Iris pigment epithelial cell (primary cell): Measurements from ENCODE around the gene C5orf24.
"Not testable (repeated sequence)": the region's sequence is repeated elsewhere in the genome, so short reads cannot be mapped to it uniquely, and the experiment has no call there.

Experiments
- DNase-seq: peaks from one replicate; pipeline ENCODE4 v3.0.0-alpha.2; 2011; ENCODE audit warnings: low read depth

The C5orf24 gene

GRCh38 chr5:134845852-134846640 lies at the start of gene C5orf24:
Gene C5orf24, plus strand, starts transcription at chr5:134845968. Its CDS starts 8,933 bp downstream, at chr5:134854901.
- peak; percentile 97 for DNase-seq

- DNase-seq = no peak
Observed at GRCh38 chr5:134798468-134798867, 47.3 kb upstream of the C5orf24 start.

DNA sequence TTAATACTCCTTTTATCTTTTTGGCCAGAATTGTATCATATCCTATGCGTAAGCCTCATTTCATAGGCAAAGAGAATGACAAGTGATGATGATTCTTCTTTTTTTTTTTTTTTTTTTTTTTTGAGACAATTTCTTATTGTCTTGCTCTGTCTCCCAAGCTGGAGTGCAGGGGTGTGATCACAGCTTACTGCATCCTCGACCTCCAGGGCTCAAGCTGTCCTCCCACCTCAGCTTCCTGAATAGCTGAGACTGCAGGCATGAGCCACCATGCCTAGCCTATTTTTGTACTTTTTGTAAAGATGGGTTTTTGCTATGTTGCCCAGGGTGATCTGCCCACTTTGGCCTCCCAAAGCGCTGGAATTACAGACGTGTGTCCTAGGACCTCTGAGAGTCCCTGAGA lies 41.9 kb upstream of the C5orf24 start:
- DNase-seq = no peak

- DNase-seq = no peak
Observed at GRCh38 chr5:134813407-134813806, 32.4 kb upstream of the C5orf24 start.

DNA sequence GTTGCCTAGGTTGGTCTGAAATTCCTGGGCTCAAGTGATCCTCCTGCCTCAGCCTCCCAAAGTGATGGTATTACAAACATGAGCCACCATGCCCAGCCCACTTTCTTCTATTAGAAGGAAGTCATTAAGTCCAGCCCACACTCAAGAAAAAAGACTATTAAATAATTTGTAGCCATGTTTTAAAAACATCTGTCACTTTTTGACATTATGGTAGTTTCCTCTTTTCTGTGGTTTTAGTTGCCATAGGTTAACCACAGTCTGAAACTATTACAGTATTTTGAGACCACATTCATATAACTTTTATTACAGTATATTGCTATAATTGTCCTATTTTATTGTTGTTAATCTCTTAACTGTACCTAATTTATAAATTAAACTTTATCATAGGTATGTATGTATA lies 31.9 kb upstream of the C5orf24 start:
- DNase-seq = no peak

DNA sequence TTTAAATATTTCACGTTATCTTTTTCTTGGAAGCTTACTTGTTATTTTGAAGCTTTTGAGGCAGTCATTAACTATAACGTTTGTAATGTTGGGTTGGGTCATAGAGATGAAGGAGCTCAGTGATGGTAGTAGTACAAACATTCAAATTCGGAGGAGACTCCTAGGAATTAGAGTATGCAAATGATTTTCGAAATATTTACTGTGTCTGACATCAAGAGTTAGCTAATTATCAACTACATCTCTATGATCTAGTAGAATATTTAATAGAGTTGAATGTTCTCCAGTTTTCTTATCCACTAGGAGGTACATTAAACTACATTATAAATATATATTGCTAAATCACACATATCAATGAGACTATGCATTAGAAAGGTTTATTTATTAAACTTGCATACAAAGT lies 28.8 kb upstream of the C5orf24 start:
- no peak for DNase-seq

DNA sequence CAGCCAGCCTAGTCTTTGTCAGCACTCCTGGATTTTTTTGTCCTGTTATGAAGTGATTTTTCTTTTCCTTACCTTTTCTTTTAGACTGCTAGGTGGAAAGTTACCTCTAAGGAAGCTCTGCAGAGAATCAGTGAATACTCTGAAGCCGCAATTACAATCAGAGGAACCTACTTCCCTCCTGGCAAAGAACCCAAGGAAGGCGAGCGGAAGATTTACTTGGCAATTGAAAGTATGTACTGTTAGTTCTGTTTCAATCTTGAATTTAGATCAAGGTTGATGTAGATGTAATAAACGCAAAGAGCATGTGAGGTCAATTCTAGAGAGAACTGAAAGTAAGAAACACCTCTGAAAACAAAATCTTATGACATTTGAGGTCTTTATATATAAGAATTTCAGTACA lies 27.0 kb upstream of the C5orf24 start:
- no peak for DNase-seq

GRCh38 chr5:134819407-134819963 lies 26.3 kb upstream of the C5orf24 start:
- DNase-seq = no peak

- DNase-seq = no peak
Observed at GRCh38 chr5:134821841-134822240, 23.9 kb upstream of the C5orf24 start.

GRCh38 chr5:134824681-134825080 lies 21.1 kb upstream of the C5orf24 start:
- DNase-seq = no peak

- DNase-seq = peak; percentile 45
Observed at GRCh38 chr5:134825212-134825611, 20.6 kb upstream of the C5orf24 start.

GRCh38 chr5:134833340-134834032 lies 12.3 kb upstream of the C5orf24 start:
- peak; percentile 78 for DNase-seq

- DNase-seq = no peak
Observed at GRCh38 chr5:134835623-134836022, 10.1 kb upstream of the C5orf24 start.

GRCh38 chr5:134837530-134838181 lies 8.1 kb upstream of the C5orf24 start:
- peak; percentile 55 for DNase-seq

DNA sequence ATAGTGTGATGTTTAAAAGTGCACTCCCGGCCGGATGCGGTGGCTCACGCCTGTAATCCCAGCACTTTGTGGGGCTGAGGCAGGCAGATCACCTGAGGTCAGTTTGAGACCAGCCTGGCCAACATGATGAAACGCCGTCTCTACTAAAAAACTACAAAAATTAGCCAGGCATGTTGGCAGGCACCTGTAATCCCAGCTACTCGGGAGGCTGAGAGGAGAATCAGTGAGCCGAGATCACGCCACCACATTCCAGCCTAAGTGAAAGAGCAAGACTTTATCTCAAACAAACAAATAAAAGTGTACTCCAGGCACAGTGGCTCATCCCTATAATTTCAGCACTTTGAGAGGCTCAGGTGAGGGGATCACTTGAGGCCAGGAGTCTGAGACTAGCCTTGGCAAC lies 7.4 kb upstream of the C5orf24 start:
- not testable (repeated sequence) for DNase-seq

DNA sequence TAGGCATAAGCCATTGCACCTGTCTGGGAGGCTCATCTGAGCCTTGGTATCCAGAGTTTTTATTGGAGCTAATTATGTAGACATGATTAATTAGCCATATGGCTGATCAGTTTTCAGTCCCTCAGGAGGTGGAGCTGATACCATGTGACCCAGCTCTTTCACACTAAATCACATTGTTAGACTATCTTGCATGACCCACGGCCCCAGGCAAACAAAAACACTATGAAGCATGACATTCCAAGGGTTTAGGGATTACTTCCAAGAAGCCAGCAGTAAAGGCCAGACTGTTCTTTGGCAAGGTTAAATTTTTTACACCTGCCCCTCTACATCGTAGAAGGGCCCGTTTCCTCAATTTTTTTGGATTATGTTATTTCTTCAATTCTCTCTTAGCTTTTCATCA lies 5.0 kb upstream of the C5orf24 start:
- no peak for DNase-seq

DNA sequence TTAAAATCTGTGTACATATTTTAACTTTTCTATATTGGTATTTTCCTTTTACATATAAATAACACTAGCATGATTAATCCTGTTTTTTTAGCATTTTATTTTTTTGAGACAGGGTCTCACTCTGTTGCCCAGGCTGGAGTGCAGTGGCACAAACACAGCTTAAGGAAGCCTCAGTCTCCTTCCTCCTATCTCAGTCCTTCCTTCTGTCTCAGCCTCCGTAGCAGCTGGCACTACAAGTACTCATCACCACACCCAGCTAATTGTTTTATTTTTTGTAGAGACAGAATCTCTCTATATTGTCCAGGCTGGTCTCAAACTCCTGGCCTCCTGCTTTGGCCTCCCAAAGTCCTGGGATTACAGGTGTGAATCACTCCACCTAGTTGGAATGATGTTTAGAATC lies 1.5 kb upstream of the C5orf24 start:
- DNase-seq = no peak

GRCh38 chr5:134845335-134845851 lies 375 bp upstream of the C5orf24 start:
- no peak for DNase-seq

GRCh38 chr5:134846641-134846960 lies 833 bp downstream of the C5orf24 start:
- DNase-seq = peak; percentile 30

DNA sequence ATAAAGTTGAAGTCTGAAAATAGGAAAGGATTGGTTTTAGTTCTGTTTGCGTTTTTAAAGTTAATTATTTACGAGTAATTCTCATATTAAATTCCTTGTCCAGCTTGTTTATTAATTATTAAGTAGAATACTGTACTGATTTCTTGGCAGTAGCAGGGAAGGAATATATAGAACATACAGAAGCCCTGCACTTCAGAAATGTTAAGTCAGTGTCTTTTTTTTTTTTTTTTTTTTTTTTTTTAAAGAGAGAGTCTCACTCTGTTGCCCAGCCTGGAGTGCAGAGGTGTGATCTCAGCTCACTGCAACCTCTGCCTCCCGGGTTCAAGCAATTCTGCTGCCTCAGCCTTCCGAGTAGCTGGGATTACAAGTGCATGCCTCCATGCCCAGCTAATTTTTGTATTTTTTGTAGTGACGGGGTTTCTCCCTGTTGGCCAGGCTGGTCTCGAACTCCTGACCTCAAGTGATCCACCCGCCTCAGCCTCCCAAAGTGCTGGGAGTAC lies 3.7 kb downstream of the C5orf24 start:
- not testable (repeated sequence) for DNase-seq

GRCh38 chr5:134851307-134851923 lies 5.6 kb downstream of the C5orf24 start:
- DNase-seq = peak; percentile 64

- DNase-seq = not testable (repeated sequence)
Observed at GRCh38 chr5:134856465-134856864, 10.7 kb downstream of the C5orf24 start.
